Adrenal gland (tissue), 5 donors: ENCODE measurements around the gene BRINP2.

ENCODE experiments used
- POLR2A ChIP-seq, 2 donors: fragments of 450-650 bp; IDR thresholded peaks; one replicate each; pipeline ENCODE4 v1.6.1; 2017; ENCODE audit warnings: antibody characterized with exemption in 2 of 2, mild to moderate bottlenecking in 2 of 2, moderate library complexity in 1 of 2
- TF ChIP-seq, protein P1 (sequence below), 6 experiments: fragments of 450-650 bp in 4 of 6; fragments of 200-600 bp in 2 of 6; sonication (generic) in 1 of 6; IDR thresholded peaks; 1 replicate in 5 of 6; 2 replicates in 1 of 6; pipeline versions ENCODE4 v1.5.1 to v1.8.0; 2016 to 2021; ENCODE audit warnings: antibody characterized with exemption in 6 of 6, mild to moderate bottlenecking in 2 of 6, moderate library complexity in 1 of 6
- donor health status: DM: no; HTN: no; CAD: no.

DNA sequence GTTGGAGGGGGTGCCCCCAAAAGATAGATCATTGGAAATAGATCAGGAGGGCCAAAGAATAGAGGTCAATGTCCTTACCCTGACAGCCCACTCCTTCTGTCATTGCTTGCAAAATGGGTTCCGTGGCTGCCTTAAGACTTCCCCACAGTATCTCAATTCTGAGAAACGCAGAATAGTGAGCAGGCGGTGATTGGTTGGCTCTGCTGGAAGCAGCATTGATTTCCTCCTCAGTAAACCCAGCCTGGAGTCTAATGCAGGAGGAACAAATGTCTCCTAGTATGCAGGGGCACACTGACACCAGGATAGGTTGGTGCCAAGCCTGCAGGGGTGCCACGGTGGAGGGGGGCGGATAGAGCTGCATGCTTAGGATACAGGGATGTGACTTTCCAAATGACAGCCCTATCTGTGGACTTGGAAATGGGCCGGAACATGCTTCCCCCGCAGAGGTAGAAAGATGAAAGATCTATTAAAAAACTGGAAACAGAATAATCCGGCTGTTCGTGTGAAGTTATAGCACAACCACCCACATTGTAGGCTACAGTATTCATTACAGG is 76.9 kb downstream of the BRINP2 start:
- TF ChIP-seq, protein P1, sequence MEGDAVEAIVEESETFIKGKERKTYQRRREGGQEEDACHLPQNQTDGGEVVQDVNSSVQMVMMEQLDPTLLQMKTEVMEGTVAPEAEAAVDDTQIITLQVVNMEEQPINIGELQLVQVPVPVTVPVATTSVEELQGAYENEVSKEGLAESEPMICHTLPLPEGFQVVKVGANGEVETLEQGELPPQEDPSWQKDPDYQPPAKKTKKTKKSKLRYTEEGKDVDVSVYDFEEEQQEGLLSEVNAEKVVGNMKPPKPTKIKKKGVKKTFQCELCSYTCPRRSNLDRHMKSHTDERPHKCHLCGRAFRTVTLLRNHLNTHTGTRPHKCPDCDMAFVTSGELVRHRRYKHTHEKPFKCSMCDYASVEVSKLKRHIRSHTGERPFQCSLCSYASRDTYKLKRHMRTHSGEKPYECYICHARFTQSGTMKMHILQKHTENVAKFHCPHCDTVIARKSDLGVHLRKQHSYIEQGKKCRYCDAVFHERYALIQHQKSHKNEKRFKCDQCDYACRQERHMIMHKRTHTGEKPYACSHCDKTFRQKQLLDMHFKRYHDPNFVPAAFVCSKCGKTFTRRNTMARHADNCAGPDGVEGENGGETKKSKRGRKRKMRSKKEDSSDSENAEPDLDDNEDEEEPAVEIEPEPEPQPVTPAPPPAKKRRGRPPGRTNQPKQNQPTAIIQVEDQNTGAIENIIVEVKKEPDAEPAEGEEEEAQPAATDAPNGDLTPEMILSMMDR (IDR thresholded peaks at IDR 0.05): no peak
- no peak for TF ChIP-seq POLR2A (IDR thresholded peaks at IDR 0.05)
